Keratinocyte (primary cell): Measurements from ENCODE around the gene AFAP1L2. TPM values are rescaled to one million over a fixed set of nuclear protein-coding genes. Genes with fewer than 3 reads are reported as not detected.

Experiments
- DNase-seq: peaks from one replicate; pipeline ENCODE4 v3.0.0-alpha.2; 2011; ENCODE audit warnings: low read depth, missing footprints, low spot score
- FAIRE-seq: peaks from 2 replicates; lab custom pipeline; 2011; peaks lifted over from hg19 to GRCh38; lab: Jason Lieb, UNC
- H2AFZ ChIP-seq: 2 replicates; pipeline ENCODE4 v1.6.0; 2012; ENCODE audit warnings: low read length, control low read depth, inconsistent platforms; ENCODE audit not compliant: control insufficient read depth
- H3K27ac ChIP-seq: 2 replicates; pipeline ENCODE4 v1.5.1; 2011; ENCODE audit warnings: low read length; ENCODE audit not compliant: control insufficient read depth, insufficient read depth
- H3K27me3 ChIP-seq: 3 replicates; pipeline ENCODE4 v1.6.0; 2011; ENCODE audit warnings: low read length; ENCODE audit not compliant: control insufficient read depth, insufficient read depth; ENCODE audit errors: extremely low read depth
- H3K36me3 ChIP-seq, 2 experiments: 2 replicates in 1 of 2; 3 replicates in 1 of 2; pipeline ENCODE4 v1.5.1; 2011; ENCODE audit warnings: low read length in 2 of 2, mild to moderate bottlenecking in 1 of 2; ENCODE audit not compliant: control insufficient read depth in 2 of 2, insufficient read depth in 2 of 2; ENCODE audit errors: extremely low read depth in 1 of 2
- H3K4me1 ChIP-seq: 3 replicates; pipeline ENCODE4 v1.5.1; 2011; ENCODE audit warnings: low read length; ENCODE audit not compliant: control insufficient read depth, insufficient read depth; ENCODE audit errors: extremely low read depth
- H3K4me2 ChIP-seq: 3 replicates; pipeline ENCODE4 v1.6.0; 2011; ENCODE audit warnings: low read depth, low read length; ENCODE audit not compliant: control insufficient read depth, insufficient read depth; ENCODE audit errors: extremely low read depth
- H3K4me3 ChIP-seq, 3 experiments: fragments of 200-600 bp in 1 of 3; sonication (generic) in 1 of 3; 2 replicates in 2 of 3; 3 replicates in 1 of 3; pipeline ENCODE4 v1.5.1; 2011 to 2016; ENCODE audit warnings: low read length in 3 of 3, mild to moderate bottlenecking in 3 of 3, control low read depth in 2 of 3, inconsistent platforms in 1 of 3, low read depth in 1 of 3, mixed read lengths in 1 of 3, mixed run types in 1 of 3, moderate library complexity in 1 of 3; ENCODE audit not compliant: control insufficient read depth in 2 of 3, insufficient read depth in 2 of 3; ENCODE audit errors: extremely low read depth in 1 of 3
- H3K79me2 ChIP-seq: 2 replicates; pipeline ENCODE4 v1.6.0; 2012; ENCODE audit warnings: low read length; ENCODE audit not compliant: control insufficient read depth, insufficient read depth
- H3K9ac ChIP-seq: 3 replicates; pipeline ENCODE4 v1.6.0; 2011; ENCODE audit warnings: low read length; ENCODE audit not compliant: control insufficient read depth, insufficient read depth; ENCODE audit errors: extremely low read depth
- H3K9me1 ChIP-seq: 3 replicates; pipeline ENCODE4 v1.6.0; 2011; ENCODE audit warnings: low read length; ENCODE audit not compliant: control insufficient read depth, insufficient read depth; ENCODE audit errors: extremely low read depth
- H3K9me3 ChIP-seq: 2 replicates; pipeline ENCODE4 v1.5.1; 2012; ENCODE audit warnings: low read depth, low read length; ENCODE audit not compliant: control insufficient read depth
- H4K20me1 ChIP-seq: 3 replicates; pipeline ENCODE4 v1.6.0; 2011; ENCODE audit warnings: low read length; ENCODE audit not compliant: control insufficient read depth, insufficient read depth; ENCODE audit errors: extremely low read depth
- EZH2 ChIP-seq: IDR thresholded peaks from one replicate; pipeline ENCODE4 v1.6.1; 2012; ENCODE audit warnings: inconsistent platforms, mild to moderate bottlenecking, low read length, moderate library complexity
- dilution Hi-C: fragments of 300-500 bp; cut with MboI; formaldehyde crosslinking; loops from one replicate; pipeline ENCODE4 v1.7.0; 2020; ENCODE audit warnings: low sequenced_read_pairs; ENCODE audit not compliant: extremely low pct_ligation_motif_present
- polyA plus RNA-seq, 5 experiments: library from polyadenylated mRNA; depleted of rRNA in 3 of 5; stranded (reverse) in 3 of 5; stranded (forward) in 1 of 5; unstranded in 1 of 5; fragments of >200 nt; gene quantifications; 1 replicate in 1 of 5; 2 replicates in 3 of 5; 3 replicates in 1 of 5; pipeline versions ENCODE4 v1.2.1 to v1.2.3, GENCODE V29; 2011 to 2012; ENCODE audit warnings: missing spikeins in 2 of 5, low read depth in 1 of 5, low replicate concordance in 1 of 5
- TF ChIP-seq, protein P1 (sequence below), 3 experiments: IDR thresholded peaks in 1 of 3; conservative IDR thresholded peaks in 1 of 3; optimal IDR thresholded peaks in 1 of 3; 2 replicates in 2 of 3; 3 replicates in 1 of 3; pipeline versions ENCODE3 to v1.5.1; 2011; ENCODE audit warnings: low read length in 3 of 3, mild to moderate bottlenecking in 3 of 3, moderate library complexity in 2 of 3, control low read depth in 1 of 3, inconsistent platforms in 1 of 3; ENCODE audit not compliant: insufficient read depth in 2 of 3; ENCODE audit errors: extremely low read depth in 1 of 3

The AFAP1L2 gene
- polyA plus RNA-seq, 1 donor (not counting 4 experiments of a cell fraction or from before 2014, with no cell fraction given) = 40.4 TPM

GRCh38 chr10:114337510-114338462 lies 66.5 kb downstream of the AFAP1L2 start:
- Histone ChIP-seq H3K4me3 (peak overlapping the region in 1 of 3 experiments; percentile 20), H3K79me2 (peaks cover 12% of the 10 kb centered on the region), H3K27ac (peak overlapping the region; percentile 69), H3K4me1 (peaks cover 27% of the 10 kb centered on the region), H3K9me3 (no peaks in the 10 kb centered on the region), H2AFZ (peak overlapping the region; percentile 21), H3K9me1 (no peaks in the 10 kb centered on the region), H3K4me2 (peak overlapping the region; percentile 63), H3K27me3 (no peaks in the 10 kb centered on the region), H4K20me1 (no peaks in the 10 kb centered on the region), H3K9ac (peak overlapping the region; percentile 65), H3K36me3 (peaks cover 9 to 31% of the 10 kb centered on the region in 2 experiments)
- DNase-seq = peak; percentile 71
- peak; percentile 86 for FAIRE-seq
- TF ChIP-seq, protein P1, sequence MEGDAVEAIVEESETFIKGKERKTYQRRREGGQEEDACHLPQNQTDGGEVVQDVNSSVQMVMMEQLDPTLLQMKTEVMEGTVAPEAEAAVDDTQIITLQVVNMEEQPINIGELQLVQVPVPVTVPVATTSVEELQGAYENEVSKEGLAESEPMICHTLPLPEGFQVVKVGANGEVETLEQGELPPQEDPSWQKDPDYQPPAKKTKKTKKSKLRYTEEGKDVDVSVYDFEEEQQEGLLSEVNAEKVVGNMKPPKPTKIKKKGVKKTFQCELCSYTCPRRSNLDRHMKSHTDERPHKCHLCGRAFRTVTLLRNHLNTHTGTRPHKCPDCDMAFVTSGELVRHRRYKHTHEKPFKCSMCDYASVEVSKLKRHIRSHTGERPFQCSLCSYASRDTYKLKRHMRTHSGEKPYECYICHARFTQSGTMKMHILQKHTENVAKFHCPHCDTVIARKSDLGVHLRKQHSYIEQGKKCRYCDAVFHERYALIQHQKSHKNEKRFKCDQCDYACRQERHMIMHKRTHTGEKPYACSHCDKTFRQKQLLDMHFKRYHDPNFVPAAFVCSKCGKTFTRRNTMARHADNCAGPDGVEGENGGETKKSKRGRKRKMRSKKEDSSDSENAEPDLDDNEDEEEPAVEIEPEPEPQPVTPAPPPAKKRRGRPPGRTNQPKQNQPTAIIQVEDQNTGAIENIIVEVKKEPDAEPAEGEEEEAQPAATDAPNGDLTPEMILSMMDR (optimal IDR thresholded peaks at IDR 0.05 in 1 of 3, IDR thresholded peaks at IDR 0.05 in 1 of 3, conservative IDR thresholded peaks at IDR 0.05 in 1 of 3; ENCODE audit: extremely low read depth in 1 of 3, insufficient read depth in 2 of 3, low read length in 3 of 3) = peak in 1 of 3 experiments; percentile 0
- no peak for TF ChIP-seq EZH2
- dilution Hi-C loops = no loop called here

GRCh38 chr10:114336823-114337509 lies 67.3 kb downstream of the AFAP1L2 start:
- no peak for DNase-seq
- peaks cover 4% of the 10 kb centered on the region for H3K9me1 ChIP-seq
- no peak for FAIRE-seq
- peak overlapping the region; percentile 5 for H3K9ac ChIP-seq
- H3K4me3 ChIP-seq = no peak overlapping the region
- TF ChIP-seq, protein P1 (optimal IDR thresholded peaks at IDR 0.05 in 1 of 3, IDR thresholded peaks at IDR 0.05 in 1 of 3, conservative IDR thresholded peaks at IDR 0.05 in 1 of 3; ENCODE audit: extremely low read depth in 1 of 3, insufficient read depth in 2 of 3, low read length in 3 of 3) = no peak
- no peak for TF ChIP-seq EZH2
- peak overlapping the region; percentile 63 for H3K4me2 ChIP-seq
- no peaks in the 10 kb centered on the region for H3K9me3 ChIP-seq
- no peaks in the 10 kb centered on the region for H3K27me3 ChIP-seq
- H3K79me2 ChIP-seq = peaks cover 10% of the 10 kb centered on the region
- dilution Hi-C loops = no loop called here
- no peak overlapping the region for H2AFZ ChIP-seq
- H4K20me1 ChIP-seq = no peaks in the 10 kb centered on the region
- H3K27ac ChIP-seq = peak overlapping the region; percentile 69
- H3K36me3 ChIP-seq = peaks cover 9 to 38% of the 10 kb centered on the region in 2 experiments
- peaks cover 36% of the 10 kb centered on the region for H3K4me1 ChIP-seq
